Fibroblast of villous mesenchyme (primary cell): ENCODE results near the gene BTBD1. TPM values are rescaled to one million over a fixed set of nuclear protein-coding genes. Genes with fewer than 3 reads are reported as not detected.

Experiments
- DNase-seq: peaks from one replicate; pipeline ENCODE4 v3.0.0-alpha.2; 2010; ENCODE audit warnings: low read depth
- H3K4me3 ChIP-seq: 2 replicates; pipeline ENCODE4 v1.5.1; 2011; ENCODE audit warnings: low read depth, mild to moderate bottlenecking, low read length
- CTCF ChIP-seq: IDR thresholded peaks from 2 replicates; pipeline ENCODE4 v1.5.1; 2012; ENCODE audit warnings: low read depth, mild to moderate bottlenecking, low read length; ENCODE audit not compliant: insufficient read depth
- total RNA-seq: library from RNA; depleted of rRNA; stranded (reverse); fragments of >200 nt; gene quantifications from 2 replicates; pipeline ENCODE4 v1.2.3, GENCODE V29; 2012

Gene BTBD1
- total RNA-seq, 1 donor: 101 TPM

- no peak for TF ChIP-seq CTCF
- peak overlapping the region; percentile 92 for H3K4me3 ChIP-seq
- DNase-seq: no peak
Measured at GRCh38 chr15:83066034-83066733, 868 bp downstream of the BTBD1 start.

GRCh38 chr15:83065431-83065830 lies 1.6 kb downstream of the BTBD1 start:
- peak; percentile 17 for DNase-seq
- no peak for TF ChIP-seq CTCF

GRCh38 chr15:83064859-83065258 lies 2.2 kb downstream of the BTBD1 start:
- TF ChIP-seq CTCF: no peak
- peak; percentile 30 for DNase-seq
- peak overlapping the region; percentile 92 for H3K4me3 ChIP-seq

More at GRCh38 chr15:83065431-83065830, 1.6 kb downstream of the BTBD1 start:
- H3K4me3 ChIP-seq: peak overlapping the region; percentile 92

GRCh38 chr15:83063551-83063950 lies 3.5 kb downstream of the BTBD1 start:
- no peak overlapping the region for H3K4me3 ChIP-seq
- DNase-seq: no peak
- no peak for TF ChIP-seq CTCF

- DNase-seq: no peak
- H3K4me3 ChIP-seq: no peak overlapping the region
- TF ChIP-seq CTCF: no peak
Measured at GRCh38 chr15:83062768-83063180, 4.3 kb downstream of the BTBD1 start.

GRCh38 chr15:83061680-83062079 lies 5.4 kb downstream of the BTBD1 start:
- DNase-seq: peak; percentile 77
- no peak for TF ChIP-seq CTCF
- no peak overlapping the region for H3K4me3 ChIP-seq
